ENCODE data around the gene CSMD2. TPM values are rescaled to one million over a fixed set of nuclear protein-coding genes. Genes with fewer than 3 reads are reported as not detected.
"Not testable (repeated sequence)": the region's sequence is repeated elsewhere in the genome, so short reads cannot be mapped to it uniquely, and the experiment has no call there.

CSMD2 gene
- total RNA-seq, 2 experiments from 2014 or later = not detected

DNA sequence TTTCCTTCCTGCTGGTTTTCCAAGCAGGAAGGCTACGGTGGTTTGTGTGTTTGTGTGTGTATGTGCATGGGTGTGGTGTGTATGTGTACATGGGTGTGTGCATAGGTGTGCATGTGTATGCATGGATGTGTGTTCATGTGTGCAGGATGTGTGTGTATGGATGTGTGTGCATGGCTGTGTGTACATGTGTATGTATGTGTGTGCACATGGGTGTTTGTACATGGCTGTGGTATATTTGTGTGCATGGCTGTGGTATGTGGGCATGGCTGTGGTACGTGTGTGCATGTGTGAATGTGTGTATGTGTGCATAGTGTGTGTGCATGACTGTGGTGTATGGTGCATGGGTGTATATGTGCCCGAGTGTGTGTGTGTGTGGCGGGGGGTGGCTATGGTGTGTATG is 24.0 kb upstream of the CSMD2 start:
- Mint-ChIP-seq H3K4me1 (ENCODE audit: low read depth) (no peaks in the 10 kb centered on the region), H3K27me3 (peaks cover 42% of the 10 kb centered on the region), H3K4me3 (no peak overlapping the region), H3K9me3 (peaks cover 4% of the 10 kb centered on the region), H3K36me3 (ENCODE audit: low read depth) (no peaks in the 10 kb centered on the region), H3K27ac (no peak overlapping the region)
- no peak overlapping the region for H3K27ac ChIP-seq (ENCODE audit: low read depth in 1 of 2, low read length in 2 of 2)
- H3K27me3 ChIP-seq (ENCODE audit: control insufficient read depth in 1 of 2, insufficient read depth in 2 of 2, low read length in 2 of 2) = peaks cover 0 to 4% of the 10 kb centered on the region in 2 experiments
- TF ChIP-seq, protein P1, sequence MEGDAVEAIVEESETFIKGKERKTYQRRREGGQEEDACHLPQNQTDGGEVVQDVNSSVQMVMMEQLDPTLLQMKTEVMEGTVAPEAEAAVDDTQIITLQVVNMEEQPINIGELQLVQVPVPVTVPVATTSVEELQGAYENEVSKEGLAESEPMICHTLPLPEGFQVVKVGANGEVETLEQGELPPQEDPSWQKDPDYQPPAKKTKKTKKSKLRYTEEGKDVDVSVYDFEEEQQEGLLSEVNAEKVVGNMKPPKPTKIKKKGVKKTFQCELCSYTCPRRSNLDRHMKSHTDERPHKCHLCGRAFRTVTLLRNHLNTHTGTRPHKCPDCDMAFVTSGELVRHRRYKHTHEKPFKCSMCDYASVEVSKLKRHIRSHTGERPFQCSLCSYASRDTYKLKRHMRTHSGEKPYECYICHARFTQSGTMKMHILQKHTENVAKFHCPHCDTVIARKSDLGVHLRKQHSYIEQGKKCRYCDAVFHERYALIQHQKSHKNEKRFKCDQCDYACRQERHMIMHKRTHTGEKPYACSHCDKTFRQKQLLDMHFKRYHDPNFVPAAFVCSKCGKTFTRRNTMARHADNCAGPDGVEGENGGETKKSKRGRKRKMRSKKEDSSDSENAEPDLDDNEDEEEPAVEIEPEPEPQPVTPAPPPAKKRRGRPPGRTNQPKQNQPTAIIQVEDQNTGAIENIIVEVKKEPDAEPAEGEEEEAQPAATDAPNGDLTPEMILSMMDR (IDR thresholded peaks at IDR 0.05) = no peak
- H3K9me3 ChIP-seq (ENCODE audit: control insufficient read depth in 1 of 2, insufficient read depth in 1 of 2, low read length in 2 of 2) = peaks cover 0 to 7% of the 10 kb centered on the region in 2 experiments
- DNase-seq (no peak), ATAC-seq (ENCODE audit: poor library complexity) (no peak)
- intact Hi-C loops (cut with DNase I, micrococcal nuclease) = no loop called here
- CTCF ChIA-PET = no interaction called here
- POLR2A ChIA-PET = no interaction called here
- H3K4me1 ChIP-seq (ENCODE audit: insufficient read depth, low read length) = no peaks in the 10 kb centered on the region
- H3K36me3 ChIP-seq (ENCODE audit: insufficient read depth, low read length) = no peaks in the 10 kb centered on the region
- no peak overlapping the region for H3K4me3 ChIP-seq (ENCODE audit: low read length)

DNA sequence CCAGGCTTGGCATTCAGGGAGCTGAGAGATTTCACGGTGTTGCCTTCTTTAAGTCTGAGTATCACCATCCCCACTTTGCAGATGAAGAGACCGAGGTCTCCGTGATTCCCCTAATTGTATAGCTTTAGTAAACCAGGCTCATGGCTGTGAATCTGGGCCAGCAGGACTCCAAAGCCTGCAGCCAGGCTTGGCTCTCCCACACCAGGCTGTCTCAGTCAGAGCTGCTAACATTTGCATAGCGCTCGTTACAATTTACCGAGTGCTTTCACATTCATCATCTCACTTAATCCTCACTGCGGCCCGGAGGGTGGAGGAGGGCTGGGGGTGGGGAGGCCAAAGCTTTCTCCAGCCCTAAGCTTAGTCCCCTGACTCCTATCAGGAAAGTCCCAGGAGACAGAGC is 23.4 kb upstream of the CSMD2 start:
- ATAC-seq (ENCODE audit: poor library complexity) (no peak), DNase-seq (no peak)
- H3K36me3 ChIP-seq (ENCODE audit: insufficient read depth, low read length) = no peaks in the 10 kb centered on the region
- no peak overlapping the region for H3K4me3 ChIP-seq (ENCODE audit: low read length)
- Mint-ChIP-seq H3K4me1 (ENCODE audit: low read depth) (no peaks in the 10 kb centered on the region), H3K9me3 (peaks cover 4% of the 10 kb centered on the region), H3K4me3 (no peak overlapping the region), H3K27me3 (peaks cover 45% of the 10 kb centered on the region), H3K36me3 (ENCODE audit: low read depth) (no peaks in the 10 kb centered on the region), H3K27ac (no peak overlapping the region)
- no peaks in the 10 kb centered on the region for H3K4me1 ChIP-seq (ENCODE audit: insufficient read depth, low read length)
- no peak overlapping the region for H3K27ac ChIP-seq (ENCODE audit: low read depth in 1 of 2, low read length in 2 of 2)
- ChIA-PET CTCF (no interaction called here), POLR2A (no interaction called here)
- H3K27me3 ChIP-seq (ENCODE audit: control insufficient read depth in 1 of 2, insufficient read depth in 2 of 2, low read length in 2 of 2) = peaks cover 0 to 4% of the 10 kb centered on the region in 2 experiments
- peaks cover 0 to 7% of the 10 kb centered on the region in 2 experiments for H3K9me3 ChIP-seq (ENCODE audit: control insufficient read depth in 1 of 2, insufficient read depth in 1 of 2, low read length in 2 of 2)
- TF ChIP-seq, protein P1 (IDR thresholded peaks at IDR 0.05) = no peak
- intact Hi-C loops (cut with DNase I, micrococcal nuclease) = no loop called here

DNA sequence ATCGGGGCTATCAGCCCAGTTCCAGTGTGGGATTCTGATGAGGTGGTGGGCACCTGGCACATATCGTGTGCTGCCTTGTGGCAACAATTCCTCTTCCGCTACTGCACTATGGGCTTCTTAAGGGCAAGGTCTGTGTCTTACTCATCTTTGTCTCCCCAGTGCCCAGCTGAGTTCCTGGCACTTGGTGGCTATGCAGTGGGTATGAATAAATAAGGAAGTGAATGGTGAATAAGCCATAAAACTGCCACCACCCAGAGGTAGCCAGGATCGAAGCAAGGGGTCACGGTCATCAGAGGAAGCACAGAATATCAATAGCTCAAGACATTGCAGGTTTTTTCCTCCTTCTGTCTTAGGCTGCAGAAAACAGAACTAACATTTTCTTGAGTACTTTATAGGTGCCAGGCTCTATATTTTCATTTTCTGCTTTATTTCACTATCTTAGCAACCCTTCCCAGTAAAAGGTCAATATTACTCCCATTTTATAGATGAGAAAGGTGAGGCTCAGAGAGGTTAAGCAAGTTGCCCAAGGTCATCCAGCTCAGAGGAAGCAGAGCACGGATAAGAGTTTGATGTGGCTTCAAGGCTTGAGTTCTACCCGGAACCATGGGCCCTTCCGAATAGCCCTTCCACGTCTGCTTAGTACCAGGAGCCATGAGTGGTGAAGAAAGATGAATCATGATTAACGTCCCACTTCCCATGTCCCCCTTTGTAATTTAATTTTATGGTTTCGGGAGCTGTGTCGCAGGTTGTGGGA is 21.9 kb upstream of the CSMD2 start:
- ChIA-PET POLR2A (no interaction called here), CTCF (no interaction called here)
- no peak for ATAC-seq (ENCODE audit: poor library complexity)
- Mint-ChIP-seq H3K9me3 (peaks cover 4% of the 10 kb centered on the region), H3K27ac (no peak overlapping the region), H3K36me3 (ENCODE audit: low read depth) (no peaks in the 10 kb centered on the region), H3K4me3 (no peak overlapping the region), H3K27me3 (peaks cover 45% of the 10 kb centered on the region), H3K4me1 (ENCODE audit: low read depth) (no peaks in the 10 kb centered on the region)
- no peak for DNase-seq
- Histone ChIP-seq H3K4me3 (ENCODE audit: low read length) (no peak overlapping the region), H3K4me1 (ENCODE audit: insufficient read depth, low read length) (no peaks in the 10 kb centered on the region), H3K27ac (ENCODE audit: low read depth in 1 of 2, low read length in 2 of 2) (no peak overlapping the region), H3K27me3 (ENCODE audit: control insufficient read depth in 1 of 2, insufficient read depth in 2 of 2, low read length in 2 of 2) (peaks cover 0 to 4% of the 10 kb centered on the region in 2 experiments), H3K9me3 (ENCODE audit: control insufficient read depth in 1 of 2, insufficient read depth in 1 of 2, low read length in 2 of 2) (peaks cover 0 to 7% of the 10 kb centered on the region in 2 experiments), H3K36me3 (ENCODE audit: insufficient read depth, low read length) (no peaks in the 10 kb centered on the region)
- TF ChIP-seq, protein P1 (IDR thresholded peaks at IDR 0.05) = no peak
- intact Hi-C loops (cut with DNase I, micrococcal nuclease) = no loop called here

DNA sequence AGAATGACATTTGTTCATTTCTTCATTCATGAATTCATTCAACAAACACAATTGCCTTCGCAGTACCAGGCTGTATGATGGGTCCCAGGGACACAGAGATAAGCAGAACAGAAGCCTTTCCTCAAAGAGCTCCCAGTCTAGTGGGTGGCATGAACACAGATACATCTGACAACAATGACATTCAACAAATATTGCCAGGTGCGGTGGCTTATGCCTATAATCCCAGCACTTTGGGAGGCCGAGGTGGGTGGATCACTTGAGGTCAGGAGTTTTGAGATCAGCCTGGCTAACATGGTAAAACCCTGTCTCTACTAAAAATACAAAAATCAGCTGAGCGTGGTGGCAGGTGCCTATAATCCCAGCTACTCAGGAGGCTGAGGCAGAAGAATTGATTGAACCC is 18.4 kb upstream of the CSMD2 start:
- DNase-seq; H3K4me3 ChIP-seq (ENCODE audit: low read length); POLR2A ChIA-PET; ATAC-seq (ENCODE audit: poor library complexity); CTCF ChIA-PET; H3K4me1 Mint-ChIP-seq (ENCODE audit: low read depth); H3K9me3 Mint-ChIP-seq; intact Hi-C loops (cut with DNase I, micrococcal nuclease); H3K4me1 ChIP-seq (ENCODE audit: insufficient read depth, low read length); H3K36me3 Mint-ChIP-seq (ENCODE audit: low read depth); H3K27ac Mint-ChIP-seq; H3K4me3 Mint-ChIP-seq; H3K36me3 ChIP-seq (ENCODE audit: insufficient read depth, low read length); H3K27ac ChIP-seq (ENCODE audit: low read depth in 1 of 2, low read length in 2 of 2); H3K27me3 ChIP-seq (ENCODE audit: control insufficient read depth in 1 of 2, insufficient read depth in 2 of 2, low read length in 2 of 2); H3K9me3 ChIP-seq (ENCODE audit: control insufficient read depth in 1 of 2, insufficient read depth in 1 of 2, low read length in 2 of 2): not testable (repeated sequence)
- peaks cover 63% of the 10 kb centered on the region for H3K27me3 Mint-ChIP-seq

Measured in CD4-positive, alpha-beta T cell (primary cell).